PC-9 (cell line): ENCODE measurements around the gene FNIP1. TPM values are rescaled to one million over a fixed set of nuclear protein-coding genes. Genes with fewer than 3 reads are reported as not detected.
"Not testable (repeated sequence)": the region's sequence is repeated elsewhere in the genome, so short reads cannot be mapped to it uniquely, and the experiment has no call there.

Experiments
- BruUV-seq: library from RNA; stranded (reverse); fragments of 400-500 nt; replicated peaks from 2 replicates; lab custom pipeline; 2021; lab: Mats Ljungman, UMichigan
- CTCF ChIA-PET: fragments of 300-600 bp; sonication (Branson Sonifier 250); formaldehyde crosslinking; loops from one replicate; lab custom pipeline; 2022; ENCODE audit warnings: antibody characterized with exemption; lab: Charles Lee
- POLR2A ChIA-PET: fragments of 300-600 bp; sonication (Branson Sonifier 250); formaldehyde crosslinking; loops from one replicate; lab custom pipeline; 2022; ENCODE audit warnings: antibody characterized with exemption; ENCODE audit not compliant: unreplicated experiment; lab: Charles Lee
- DNase-seq, 2 experiments: peaks; one replicate each; pipeline versions ENCODE4 v3.0.0 to v3.0.0-alpha.2; 2015 to 2022; ENCODE audit warnings: mixed read lengths in 1 of 2
- H2AFZ ChIP-seq: fragments of 200-600 bp; sonication (generic); 2 replicates; pipeline ENCODE4 v1.8.1; 2017; ENCODE audit warnings: antibody characterized with exemption
- H3F3A ChIP-seq: fragments of 200-600 bp; sonication (generic); 2 replicates; pipeline ENCODE4 v1.8.1; 2017; ENCODE audit warnings: antibody characterized with exemption, mild to moderate bottlenecking, low read depth; ENCODE audit not compliant: insufficient read depth
- H3K27ac ChIP-seq: fragments of 200-600 bp; sonication (generic); 2 replicates; pipeline ENCODE4 v1.6.1; 2016; ENCODE audit warnings: mixed run types
- H3K27me3 ChIP-seq: fragments of 200-600 bp; sonication (generic); 2 replicates; pipeline ENCODE4 v1.6.1; 2016; ENCODE audit warnings: low read depth, mixed run types; ENCODE audit not compliant: insufficient read depth
- H3K36me3 ChIP-seq: fragments of 200-600 bp; sonication (generic); 2 replicates; pipeline ENCODE4 v1.6.1; 2016; ENCODE audit warnings: low read depth, mixed run types
- H3K4me1 ChIP-seq: fragments of 200-600 bp; sonication (generic); replicated peaks from 2 replicates; pipeline ENCODE4 v1.6.1; 2016; ENCODE audit warnings: mixed run types; ENCODE audit not compliant: insufficient read depth
- H3K4me2 ChIP-seq: fragments of 200-600 bp; sonication (generic); 2 replicates; pipeline ENCODE4 v1.6.1; 2017; ENCODE audit warnings: mixed run types
- H3K4me3 ChIP-seq: fragments of 200-600 bp; sonication (generic); 2 replicates; pipeline ENCODE4 v1.6.1; 2016; ENCODE audit warnings: mixed run types
- H3K79me2 ChIP-seq: fragments of 200-600 bp; sonication (generic); 2 replicates; pipeline ENCODE4 v1.6.1; 2017; ENCODE audit warnings: low read depth, mixed run types
- H3K9me2 ChIP-seq: fragments of 200-600 bp; sonication (generic); 2 replicates; pipeline ENCODE4 v1.8.1; 2017; ENCODE audit warnings: mild to moderate bottlenecking; ENCODE audit not compliant: insufficient read depth
- H3K9me3 ChIP-seq: fragments of 200-600 bp; sonication (generic); 2 replicates; pipeline ENCODE4 v1.8.1; 2016; ENCODE audit warnings: low read depth; ENCODE audit not compliant: insufficient read depth
- H4K20me1 ChIP-seq: fragments of 200-600 bp; sonication (generic); 2 replicates; pipeline ENCODE4 v1.8.1; 2017; ENCODE audit not compliant: insufficient read depth
- EZH2 ChIP-seq: fragments of 200-600 bp; sonication (generic); IDR thresholded peaks from 2 replicates; pipeline ENCODE4 v1.8.0; 2017; ENCODE audit warnings: antibody characterized with exemption, low read depth
- intact Hi-C: fragments of 100-400 bp; cut with micrococcal nuclease; formaldehyde crosslinking; loops from one replicate; pipeline ENCODE4 v1.10.0; 2022; ENCODE audit not compliant: unreplicated experiment
- total RNA-seq: library from RNA; stranded (reverse); gene quantifications from 2 replicates; pipeline ENCODE4 v1.2.3, GENCODE V29; 2021
- TF ChIP-seq, protein P1 (sequence below): fragments of 200-600 bp; sonication (generic); conservative IDR thresholded peaks from 2 replicates; pipeline ENCODE4 v1.6.1; 2017; ENCODE audit warnings: mixed run types, antibody characterized with exemption, mild to moderate bottlenecking, moderate library complexity

Gene FNIP1
- total RNA-seq, 1 experiment from 2014 or later = 23.5 TPM

DNA sequence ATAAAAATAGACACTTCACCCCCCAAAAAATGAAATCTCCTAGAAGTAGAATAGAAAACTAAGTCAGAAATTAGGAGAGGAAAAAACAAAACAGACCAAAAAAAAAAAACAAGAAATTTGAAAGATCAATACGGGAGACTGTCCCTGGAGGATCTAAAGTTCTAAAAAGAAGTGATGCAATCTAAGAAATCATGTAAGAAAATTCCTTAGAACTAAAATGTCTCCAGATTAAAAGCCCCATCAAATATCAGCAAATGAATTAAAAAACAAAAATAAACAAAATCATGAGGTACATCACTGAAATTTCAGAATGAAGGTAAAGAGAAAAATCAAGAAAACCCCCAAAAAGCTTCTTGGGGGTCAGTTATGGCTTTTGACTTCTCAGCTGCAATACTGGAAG is 13.5 kb downstream of the FNIP1 start:
- Histone ChIP-seq H3K4me1 (no peaks in the 10 kb centered on the region), H3K27me3 (no peaks in the 10 kb centered on the region), H3F3A (0 out of 2 replicates have a peak, but pooled peaks cover 2% of the 10 kb centered on the region), H3K4me2 (no peak overlapping the region), H2AFZ (no peak overlapping the region), H3K4me3 (no peak overlapping the region), H3K9me3 (no peaks in the 10 kb centered on the region), H3K27ac (no peak overlapping the region), H4K20me1 (peaks cover 60% of the 10 kb centered on the region), H3K9me2 (no peaks in the 10 kb centered on the region), H3K79me2 (peaks cover 86% of the 10 kb centered on the region), H3K36me3 (peaks cover 5% of the 10 kb centered on the region)
- intact Hi-C loops = no loop called here
- POLR2A ChIA-PET = no interaction called here
- BruUV-seq = no TSS peak
- DNase-seq = no peak
- TF ChIP-seq EZH2 = no peak
- TF ChIP-seq, protein P1, sequence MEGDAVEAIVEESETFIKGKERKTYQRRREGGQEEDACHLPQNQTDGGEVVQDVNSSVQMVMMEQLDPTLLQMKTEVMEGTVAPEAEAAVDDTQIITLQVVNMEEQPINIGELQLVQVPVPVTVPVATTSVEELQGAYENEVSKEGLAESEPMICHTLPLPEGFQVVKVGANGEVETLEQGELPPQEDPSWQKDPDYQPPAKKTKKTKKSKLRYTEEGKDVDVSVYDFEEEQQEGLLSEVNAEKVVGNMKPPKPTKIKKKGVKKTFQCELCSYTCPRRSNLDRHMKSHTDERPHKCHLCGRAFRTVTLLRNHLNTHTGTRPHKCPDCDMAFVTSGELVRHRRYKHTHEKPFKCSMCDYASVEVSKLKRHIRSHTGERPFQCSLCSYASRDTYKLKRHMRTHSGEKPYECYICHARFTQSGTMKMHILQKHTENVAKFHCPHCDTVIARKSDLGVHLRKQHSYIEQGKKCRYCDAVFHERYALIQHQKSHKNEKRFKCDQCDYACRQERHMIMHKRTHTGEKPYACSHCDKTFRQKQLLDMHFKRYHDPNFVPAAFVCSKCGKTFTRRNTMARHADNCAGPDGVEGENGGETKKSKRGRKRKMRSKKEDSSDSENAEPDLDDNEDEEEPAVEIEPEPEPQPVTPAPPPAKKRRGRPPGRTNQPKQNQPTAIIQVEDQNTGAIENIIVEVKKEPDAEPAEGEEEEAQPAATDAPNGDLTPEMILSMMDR = no peak
- CTCF ChIA-PET = no interaction called here

DNA sequence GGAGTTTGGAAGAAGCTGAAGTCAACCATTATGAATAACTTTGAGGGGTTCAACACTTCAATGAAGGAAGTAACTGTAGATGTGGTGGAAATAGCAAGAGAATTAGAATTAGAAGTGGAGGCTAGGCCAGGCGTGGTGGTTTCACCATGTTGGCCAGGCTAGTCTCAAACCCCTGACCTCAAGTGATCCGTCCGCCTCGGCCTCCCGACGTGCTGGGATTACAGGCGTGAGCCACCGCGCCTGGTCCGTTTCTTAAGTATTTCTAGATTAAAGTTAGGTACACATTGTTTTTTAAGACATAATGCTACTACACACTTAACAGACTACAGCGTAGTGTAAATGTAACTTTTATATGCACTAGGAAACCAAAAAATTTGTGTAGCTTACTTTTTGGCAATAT is 14.1 kb downstream of the FNIP1 start:
- Histone ChIP-seq H3F3A (0 out of 2 replicates have a peak, but pooled peaks cover 2% of the 10 kb centered on the region), H3K4me2 (no peak overlapping the region), H2AFZ (no peak overlapping the region), H3K9me2 (no peaks in the 10 kb centered on the region), H3K4me3 (no peak overlapping the region), H3K27me3 (no peaks in the 10 kb centered on the region), H4K20me1 (peaks cover 55% of the 10 kb centered on the region), H3K9me3 (no peaks in the 10 kb centered on the region), H3K27ac (no peak overlapping the region), H3K79me2 (peaks cover 85% of the 10 kb centered on the region), H3K4me1 (no peaks in the 10 kb centered on the region), H3K36me3 (peaks cover 5% of the 10 kb centered on the region)
- no peak for TF ChIP-seq EZH2
- TF ChIP-seq, protein P1 = no peak
- CTCF ChIA-PET = no interaction called here
- intact Hi-C loops = no loop called here
- POLR2A ChIA-PET = no interaction called here
- no TSS peak for BruUV-seq
- no peak for DNase-seq

- H2AFZ ChIP-seq, POLR2A ChIA-PET, H3K9me2 ChIP-seq, DNase-seq, H3K4me3 ChIP-seq, CTCF ChIA-PET, intact Hi-C loops, H3F3A ChIP-seq, H3K4me2 ChIP-seq, H3K27me3 ChIP-seq, BruUV-seq, H3K36me3 ChIP-seq, H3K27ac ChIP-seq, H3K9me3 ChIP-seq, H3K4me1 ChIP-seq: not testable (repeated sequence)
- Histone ChIP-seq H3K79me2 (peaks cover 85% of the 10 kb centered on the region), H4K20me1 (peaks cover 66% of the 10 kb centered on the region)
Measured at GRCh38 chr5:131778141-131778540, 18.7 kb downstream of the FNIP1 start.

DNA sequence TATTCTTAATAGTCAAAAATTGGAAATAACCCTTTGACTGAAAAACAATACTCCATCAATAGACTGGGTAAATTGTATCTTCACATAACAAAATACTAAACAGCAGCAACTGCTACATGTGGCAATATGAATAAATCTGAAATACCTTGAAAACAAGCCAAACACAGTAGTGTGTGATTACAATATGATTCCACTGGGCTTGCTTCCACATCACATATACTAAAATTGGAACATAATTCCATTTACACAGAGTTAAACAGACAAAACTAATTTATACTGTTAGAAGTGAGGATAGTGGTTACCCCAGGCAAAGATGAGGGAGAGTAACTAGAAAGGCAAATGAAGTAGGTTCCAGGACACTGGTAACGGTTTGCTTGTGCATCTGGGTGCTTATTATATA is 20.4 kb downstream of the FNIP1 start:
- Histone ChIP-seq H3K27ac (no peak overlapping the region), H3K9me3 (no peaks in the 10 kb centered on the region), H3K4me2 (no peak overlapping the region), H3K36me3 (no peaks in the 10 kb centered on the region; the same call in 1 of the 2 replicates), H3K4me1 (no peaks in the 10 kb centered on the region), H3F3A (no peaks in the 10 kb centered on the region), H4K20me1 (peaks cover 69% of the 10 kb centered on the region), H3K9me2 (no peaks in the 10 kb centered on the region), H3K4me3 (no peak overlapping the region), H2AFZ (no peak overlapping the region), H3K79me2 (peaks cover 84% of the 10 kb centered on the region), H3K27me3 (no peaks in the 10 kb centered on the region)
- POLR2A ChIA-PET = no interaction called here
- intact Hi-C loops = no loop called here
- no peak for TF ChIP-seq EZH2
- TF ChIP-seq, protein P1 = no peak
- CTCF ChIA-PET = no interaction called here
- DNase-seq = no peak
- no TSS peak for BruUV-seq
